VCaP (cell line): ENCODE results near the gene PRDM16.

Experiments
- H3K27ac ChIP-seq: fragments of 450-650 bp; 2 replicates; pipeline ENCODE4 v1.5.1; 2017
- TF ChIP-seq, protein P1 (sequence below): fragments of 450-650 bp; conservative IDR thresholded peaks from 2 replicates; pipeline ENCODE4 v1.5.1; 2017; ENCODE audit warnings: mild to moderate bottlenecking, moderate library complexity

PRDM16 gene

DNA sequence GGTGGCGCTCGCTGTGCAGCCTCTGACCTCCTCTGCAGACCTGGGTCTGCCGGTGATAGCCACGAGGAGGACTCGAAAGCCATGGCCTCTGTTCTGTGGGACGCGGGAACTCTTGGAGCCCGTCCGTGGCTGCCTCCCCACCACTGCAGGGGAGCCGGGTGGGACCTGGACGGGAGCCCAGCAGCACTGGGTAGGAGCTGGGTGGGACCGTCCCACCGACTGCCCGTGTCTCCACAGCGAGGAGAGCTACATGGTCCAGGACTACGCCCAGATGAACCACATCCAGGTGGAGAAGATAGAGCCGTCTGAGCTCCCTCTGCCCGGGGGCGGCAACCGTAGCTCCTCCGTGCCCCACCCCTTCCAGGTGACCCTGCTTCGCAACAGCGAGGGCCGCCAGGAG lies 409.2 kb downstream of the PRDM16 start:
- no peak overlapping the region for H3K27ac ChIP-seq
- TF ChIP-seq, protein P1, sequence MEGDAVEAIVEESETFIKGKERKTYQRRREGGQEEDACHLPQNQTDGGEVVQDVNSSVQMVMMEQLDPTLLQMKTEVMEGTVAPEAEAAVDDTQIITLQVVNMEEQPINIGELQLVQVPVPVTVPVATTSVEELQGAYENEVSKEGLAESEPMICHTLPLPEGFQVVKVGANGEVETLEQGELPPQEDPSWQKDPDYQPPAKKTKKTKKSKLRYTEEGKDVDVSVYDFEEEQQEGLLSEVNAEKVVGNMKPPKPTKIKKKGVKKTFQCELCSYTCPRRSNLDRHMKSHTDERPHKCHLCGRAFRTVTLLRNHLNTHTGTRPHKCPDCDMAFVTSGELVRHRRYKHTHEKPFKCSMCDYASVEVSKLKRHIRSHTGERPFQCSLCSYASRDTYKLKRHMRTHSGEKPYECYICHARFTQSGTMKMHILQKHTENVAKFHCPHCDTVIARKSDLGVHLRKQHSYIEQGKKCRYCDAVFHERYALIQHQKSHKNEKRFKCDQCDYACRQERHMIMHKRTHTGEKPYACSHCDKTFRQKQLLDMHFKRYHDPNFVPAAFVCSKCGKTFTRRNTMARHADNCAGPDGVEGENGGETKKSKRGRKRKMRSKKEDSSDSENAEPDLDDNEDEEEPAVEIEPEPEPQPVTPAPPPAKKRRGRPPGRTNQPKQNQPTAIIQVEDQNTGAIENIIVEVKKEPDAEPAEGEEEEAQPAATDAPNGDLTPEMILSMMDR = no peak

DNA sequence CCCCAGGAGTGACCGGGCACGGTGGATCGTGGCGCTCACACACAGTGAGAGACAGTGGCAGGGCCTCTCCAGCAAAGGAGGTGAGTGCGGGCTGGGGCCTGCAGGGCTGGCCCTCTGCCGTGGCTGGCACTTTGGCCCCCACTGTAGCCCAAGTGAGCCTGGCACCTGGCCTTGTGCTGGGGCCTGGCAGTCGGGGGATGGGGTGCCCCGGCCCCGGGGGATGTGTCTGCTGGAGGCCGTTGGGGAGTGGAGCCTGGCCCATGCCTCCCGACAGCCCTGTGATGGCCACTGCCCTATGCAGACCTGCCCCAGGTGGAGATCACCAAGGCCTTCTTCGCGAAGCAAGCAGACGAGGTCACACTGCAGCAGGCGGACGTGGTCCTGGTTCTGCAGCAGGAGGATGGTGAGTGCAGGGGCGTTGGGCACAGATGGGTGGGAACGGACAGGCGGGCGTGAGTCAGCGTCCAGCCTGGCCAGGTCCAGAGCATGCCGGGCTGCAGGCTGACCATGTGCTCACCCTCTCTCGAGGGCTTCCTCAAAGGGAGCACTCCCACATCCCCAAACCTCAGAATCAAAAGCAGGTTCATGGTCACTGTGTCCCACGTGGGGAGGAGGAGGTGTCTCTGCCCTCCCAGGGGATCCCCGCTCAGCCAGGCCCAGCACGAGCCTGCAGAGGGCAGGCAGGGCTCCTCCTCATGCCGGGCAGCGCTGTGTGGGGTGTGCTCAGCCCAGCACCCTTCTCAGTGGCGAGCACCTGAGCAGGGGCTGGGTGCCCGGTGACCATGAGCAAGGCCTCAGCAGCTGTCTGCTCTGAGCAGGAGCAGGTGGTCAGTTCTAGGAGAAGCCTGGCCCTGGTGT lies 410.7 kb downstream of the PRDM16 start:
- no peak overlapping the region for H3K27ac ChIP-seq
- TF ChIP-seq, protein P1 = no peak

DNA sequence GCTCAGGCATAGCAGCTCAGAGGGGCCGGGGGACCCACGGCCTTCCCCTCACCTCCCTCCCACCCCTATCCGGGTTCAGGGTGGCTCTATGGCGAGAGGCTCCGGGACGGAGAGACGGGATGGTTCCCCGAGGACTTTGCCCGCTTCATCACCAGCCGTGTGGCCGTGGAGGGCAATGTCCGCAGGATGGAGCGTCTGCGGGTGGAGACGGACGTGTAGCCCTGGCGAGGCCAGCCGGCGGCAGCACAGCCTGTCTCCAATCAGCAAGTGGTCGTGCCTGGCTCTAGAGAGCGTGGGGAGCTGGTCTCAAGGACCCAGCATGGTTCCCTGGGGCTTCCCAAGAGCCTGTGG lies 411.3 kb downstream of the PRDM16 start:
- TF ChIP-seq, protein P1 = no peak
- no peak overlapping the region for H3K27ac ChIP-seq

DNA sequence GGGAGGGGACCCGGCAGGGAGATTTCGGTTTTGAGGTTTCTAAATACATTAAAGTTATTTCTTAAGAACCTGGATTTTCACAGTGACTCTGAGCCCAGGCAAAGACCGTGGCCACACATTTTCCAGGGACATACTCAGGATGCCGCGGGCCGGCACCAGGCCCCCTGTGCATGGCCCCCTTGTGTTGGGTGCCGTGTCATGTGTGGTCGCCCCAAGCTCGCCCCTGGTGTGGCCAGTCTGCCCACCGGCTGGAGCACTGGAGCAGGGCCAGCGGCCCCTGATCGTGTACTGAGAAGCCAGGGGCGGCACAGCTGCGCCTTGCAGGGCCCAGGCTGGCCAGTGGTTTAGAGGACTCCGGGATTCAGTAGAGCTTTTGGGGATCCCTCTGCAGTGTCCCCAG lies 412.0 kb downstream of the PRDM16 start:
- TF ChIP-seq, protein P1 = no peak
- no peak overlapping the region for H3K27ac ChIP-seq

DNA sequence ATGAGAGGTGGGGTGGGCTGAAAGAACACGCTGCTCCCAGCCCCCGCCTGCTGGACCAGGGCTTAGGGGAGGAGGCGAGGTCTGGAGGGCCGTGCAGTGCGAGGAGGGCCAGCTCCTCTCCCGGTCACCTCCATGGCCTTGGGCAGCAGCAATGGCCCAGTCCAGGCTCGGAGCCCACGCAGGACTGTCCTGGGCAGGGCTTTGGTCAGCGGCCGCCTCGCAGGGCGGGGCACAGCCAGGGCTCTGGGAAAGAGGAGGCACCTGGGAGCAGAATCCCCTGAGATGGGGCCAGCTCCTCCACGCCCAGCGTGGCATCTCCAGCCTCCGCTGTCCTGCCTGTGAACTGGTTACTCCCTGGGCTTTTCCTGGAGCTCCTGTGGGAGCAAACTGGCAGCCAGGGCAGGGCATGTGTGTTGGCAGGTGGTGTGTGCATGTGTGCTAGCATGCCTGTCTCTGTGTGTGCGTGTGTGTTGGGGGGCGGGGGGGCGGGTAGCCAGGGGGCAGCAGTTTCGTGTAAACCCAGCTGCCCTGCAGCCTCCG lies 412.9 kb downstream of the PRDM16 start:
- no peak overlapping the region for H3K27ac ChIP-seq
- TF ChIP-seq, protein P1 = no peak

DNA sequence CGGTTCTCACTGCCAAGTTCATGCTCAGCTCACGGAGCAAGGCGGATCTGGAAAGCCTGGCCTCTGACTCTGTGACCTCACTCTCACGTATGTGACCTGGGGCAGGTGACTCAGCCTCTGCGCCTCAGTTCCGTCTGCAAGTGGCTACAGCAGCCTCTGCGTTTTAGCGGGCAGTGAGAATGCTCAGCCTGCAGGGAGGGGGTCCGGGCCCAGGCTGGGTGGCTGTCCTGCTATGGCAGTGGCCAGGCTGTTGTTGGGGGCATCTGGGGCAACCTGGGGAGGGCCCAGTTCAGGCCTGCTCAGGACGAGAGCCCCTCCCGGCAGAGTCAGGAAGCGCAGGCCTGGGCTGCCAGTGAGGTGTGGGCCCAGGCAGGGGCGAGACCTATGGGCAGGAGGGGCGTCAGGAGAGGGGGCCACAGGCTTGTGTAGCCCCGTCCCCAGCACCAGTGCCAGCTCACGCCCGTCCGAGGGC lies 413.4 kb downstream of the PRDM16 start:
- TF ChIP-seq, protein P1 = no peak

DNA sequence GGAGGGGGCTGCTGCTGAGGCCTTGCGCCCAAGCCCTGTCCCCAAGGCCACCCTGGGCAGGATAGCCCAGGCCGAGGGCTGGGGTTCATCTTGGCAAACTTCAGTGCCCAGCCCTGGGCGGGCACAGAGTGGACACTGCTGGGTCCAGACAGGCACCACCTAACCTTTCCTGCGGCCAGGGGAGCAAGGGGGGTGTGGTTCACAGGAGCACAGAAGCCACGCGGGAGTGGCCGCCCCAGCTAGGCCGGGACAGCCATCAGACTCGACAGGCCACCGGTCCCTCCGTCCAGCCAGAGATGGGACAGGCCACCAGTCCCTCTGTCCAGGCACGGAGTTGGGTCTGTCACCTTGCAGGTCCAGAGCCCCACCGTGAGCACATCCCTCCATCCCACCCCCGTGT lies 414.4 kb downstream of the PRDM16 start:
- TF ChIP-seq, protein P1 = no peak

More for the DNA sequence above, 413.4 kb downstream of the PRDM16 start:
- H3K27ac ChIP-seq = no peak overlapping the region

More for the DNA sequence above, 414.4 kb downstream of the PRDM16 start:
- H3K27ac ChIP-seq = no peak overlapping the region
